Lower lobe of right lung (tissue), 2 donors: ENCODE measurements around the gene ANK3. TPM values are rescaled to one million over a fixed set of nuclear protein-coding genes. Genes with fewer than 3 reads are reported as not detected.

Experiments
- ATAC-seq, 2 donors: fragments of 200-7000 bp; cut with Tn5 transposase; one replicate each; pipeline ENCODE4 v1.9.1; 2020 to 2022; ENCODE audit warnings: mild to moderate bottlenecking in 2 of 2, moderate library complexity in 2 of 2
- DNase-seq: peaks from one replicate; pipeline ENCODE4 v3.0.0-alpha.2; 2020
- H3K27ac ChIP-seq: fragments of 200-600 bp; one replicate; pipeline ENCODE4 v1.8.0; 2022
- H3K27me3 ChIP-seq: fragments of 200-600 bp; one replicate; pipeline ENCODE4 v1.8.0; 2022; ENCODE audit warnings: low read depth
- H3K36me3 ChIP-seq: fragments of 200-600 bp; one replicate; pipeline ENCODE4 v1.8.0; 2022; ENCODE audit warnings: mild to moderate bottlenecking
- H3K4me1 ChIP-seq: fragments of 200-600 bp; one replicate; pipeline ENCODE4 v1.8.0; 2022
- H3K4me3 ChIP-seq: fragments of 200-600 bp; one replicate; pipeline ENCODE4 v1.8.0; 2022; ENCODE audit warnings: mild to moderate bottlenecking
- H3K9me3 ChIP-seq: fragments of 200-600 bp; one replicate; pipeline ENCODE4 v1.8.0; 2022
- CTCF ChIP-seq: fragments of 200-600 bp; IDR thresholded peaks from one replicate; pipeline ENCODE4 v1.8.0; 2022; ENCODE audit warnings: antibody characterized with exemption, mild to moderate bottlenecking
- intact Hi-C: fragments of 100-400 bp; cut with DNase I; formaldehyde crosslinking; loops from one replicate; pipeline ENCODE4 v1.11.0; 2022
- total RNA-seq: library from RNA; stranded (reverse); fragmentation: NEBNext Ultra II Directional; extraction: Animal tissue kit (Norgen Biotek cat#: 25700); gene quantifications from one replicate; pipeline ENCODE4 v1.2.1, GENCODE V29; 2021
- donor health status: DM: no; HTN: yes; CAD: no; lungs with severe emphysema.

ANK3 gene
- total RNA-seq, 1 donor from 2014 or later, result 75.9 TPM

GRCh38 chr10:60099998-60100747 is 289.5 kb downstream of the ANK3 start:
- no peaks in the 10 kb centered on the region for H3K4me1 ChIP-seq
- H3K4me3 ChIP-seq, result no peak overlapping the region
- ATAC-seq (peak; percentile 65 to 69), DNase-seq (no peak)
- intact Hi-C loops, result loop anchor here (10.0 kb wide), 1 partner anchor 545 kb away; no protein-coding TSS in a partner anchor
- no peaks in the 10 kb centered on the region for H3K36me3 ChIP-seq
- H3K9me3 ChIP-seq, result no peaks in the 10 kb centered on the region
- no peak overlapping the region for H3K27ac ChIP-seq
- TF ChIP-seq CTCF, result peak; percentile 64
- no peaks in the 10 kb centered on the region for H3K27me3 ChIP-seq

- ATAC-seq, result no peak
- intact Hi-C loops, result no loop called here
- Histone ChIP-seq H3K9me3 (no peaks in the 10 kb centered on the region), H3K4me1 (no peaks in the 10 kb centered on the region), H3K4me3 (no peak overlapping the region), H3K36me3 (no peaks in the 10 kb centered on the region), H3K27ac (no peak overlapping the region), H3K27me3 (no peaks in the 10 kb centered on the region)
- no peak for TF ChIP-seq CTCF
- DNase-seq, result no peak
Observed at GRCh38 chr10:60098677-60099601, 290.7 kb downstream of the ANK3 start.

GRCh38 chr10:60096761-60097513 is 292.7 kb downstream of the ANK3 start:
- H3K27ac ChIP-seq, result no peak overlapping the region
- H3K9me3 ChIP-seq, result no peaks in the 10 kb centered on the region
- ATAC-seq, result no peak
- intact Hi-C loops, result no loop called here
- DNase-seq, result no peak
- no peak for TF ChIP-seq CTCF
- no peaks in the 10 kb centered on the region for H3K27me3 ChIP-seq
- H3K4me1 ChIP-seq, result no peaks in the 10 kb centered on the region
- H3K4me3 ChIP-seq, result no peak overlapping the region
- no peaks in the 10 kb centered on the region for H3K36me3 ChIP-seq

GRCh38 chr10:60093317-60093716 is 296.4 kb downstream of the ANK3 start:
- intact Hi-C loops, result no loop called here
- Histone ChIP-seq H3K36me3 (no peaks in the 10 kb centered on the region), H3K4me3 (no peak overlapping the region), H3K4me1 (no peaks in the 10 kb centered on the region), H3K27me3 (no peaks in the 10 kb centered on the region), H3K9me3 (no peaks in the 10 kb centered on the region), H3K27ac (no peak overlapping the region)
- ATAC-seq, result no peak
- DNase-seq, result no peak
- no peak for TF ChIP-seq CTCF

- no peak for TF ChIP-seq CTCF
- intact Hi-C loops, result no loop called here
Observed at GRCh38 chr10:60086862-60087261, 302.8 kb downstream of the ANK3 start.

More at GRCh38 chr10:60086862-60087261, 302.8 kb downstream of the ANK3 start:
- no peaks in the 10 kb centered on the region for H3K27me3 ChIP-seq
- no peak overlapping the region for H3K27ac ChIP-seq
- H3K36me3 ChIP-seq, result no peaks in the 10 kb centered on the region
- DNase-seq, result no peak
- no peak overlapping the region for H3K4me3 ChIP-seq
- no peak for ATAC-seq
- H3K4me1 ChIP-seq, result no peaks in the 10 kb centered on the region
- no peaks in the 10 kb centered on the region for H3K9me3 ChIP-seq
